CD14-positive monocyte (primary cell): Measurements from ENCODE around the gene ZCRB1. TPM values are rescaled to one million over a fixed set of nuclear protein-coding genes. Genes with fewer than 3 reads are reported as not detected.

Source experiments
- DNase-seq, 3 donors: peaks; one replicate each; pipeline ENCODE4 v3.0.0-alpha.2; 2011 to 2022
- H2AFZ ChIP-seq: 2 replicates; pipeline ENCODE4 v1.6.0; 2012; ENCODE audit warnings: mild to moderate bottlenecking, low read depth, low read length, inconsistent platforms; ENCODE audit not compliant: insufficient read depth, poor library complexity, severe bottlenecking
- H3K27ac ChIP-seq, 2 donors: 1 replicate in 1 of 2; 2 replicates in 1 of 2; pipeline ENCODE4 v1.5.1; 2012 to 2013; ENCODE audit warnings: low read length in 2 of 2, control low read depth in 1 of 2, inconsistent platforms in 1 of 2, low read depth in 1 of 2, mild to moderate bottlenecking in 1 of 2
- H3K27me3 ChIP-seq, 2 donors: one replicate each; pipeline versions ENCODE4 v1.6.0 to v1.6.1; 2011 to 2013; ENCODE audit warnings: low read length in 2 of 2; ENCODE audit not compliant: control insufficient read depth in 2 of 2, insufficient read depth in 2 of 2
- H3K36me3 ChIP-seq, 2 donors: replicated peaks in 1 of 2; 1 replicate in 1 of 2; 2 replicates in 1 of 2; pipeline versions ENCODE4 v1.5.1 to v1.6.1; 2012 to 2013; ENCODE audit warnings: low read length in 2 of 2, control low read depth in 1 of 2, inconsistent platforms in 1 of 2, mild to moderate bottlenecking in 1 of 2; ENCODE audit not compliant: insufficient read depth in 2 of 2, control insufficient read depth in 1 of 2
- H3K4me1 ChIP-seq, 2 donors: 1 replicate in 1 of 2; 2 replicates in 1 of 2; pipeline versions ENCODE4 v1.5.1 to v1.6.1; 2012 to 2013; ENCODE audit warnings: low read length in 2 of 2, control low read depth in 1 of 2, inconsistent platforms in 1 of 2, mild to moderate bottlenecking in 1 of 2, moderate library complexity in 1 of 2; ENCODE audit not compliant: insufficient read depth in 2 of 2, control insufficient read depth in 1 of 2
- H3K4me2 ChIP-seq: replicated peaks from 2 replicates; pipeline ENCODE3; 2012; ENCODE audit warnings: low read length, moderate library complexity, mild to moderate bottlenecking; ENCODE audit not compliant: poor library complexity, severe bottlenecking; ENCODE audit errors: extremely low read depth
- H3K4me3 ChIP-seq, 3 experiments: fragments of 200-600 bp in 1 of 3; sonication (generic) in 1 of 3; replicated peaks in 1 of 3; 1 replicate in 2 of 3; 2 replicates in 1 of 3; pipeline ENCODE4 v1.5.1; 2011 to 2013; ENCODE audit warnings: low read length in 3 of 3, mild to moderate bottlenecking in 3 of 3, control low read depth in 2 of 3, low read depth in 2 of 3, inconsistent platforms in 1 of 3, moderate library complexity in 1 of 3
- H3K79me2 ChIP-seq: 2 replicates; pipeline ENCODE4 v1.6.0; 2012; ENCODE audit warnings: mild to moderate bottlenecking, control low read depth, inconsistent platforms, low read length, moderate library complexity; ENCODE audit not compliant: insufficient read depth
- H3K9ac ChIP-seq: 2 replicates; pipeline ENCODE4 v1.6.0; 2017; ENCODE audit warnings: low read length, mild to moderate bottlenecking; ENCODE audit not compliant: insufficient read depth, poor library complexity, severe bottlenecking
- H3K9me3 ChIP-seq, 2 donors: replicated peaks in 1 of 2; 1 replicate in 1 of 2; 2 replicates in 1 of 2; pipeline versions ENCODE4 v1.5.1 to v1.6.1; 2012 to 2013; ENCODE audit warnings: low read length in 2 of 2, control low read depth in 1 of 2; ENCODE audit not compliant: control insufficient read depth in 1 of 2, insufficient read depth in 1 of 2
- H4K20me1 ChIP-seq: 2 replicates; pipeline ENCODE4 v1.6.0; 2012; ENCODE audit warnings: mild to moderate bottlenecking, low read length, control low read depth, moderate library complexity; ENCODE audit not compliant: insufficient read depth
- H3K27ac Mint-ChIP-seq, 7 donors: one replicate each; pipeline ENCODE4 v1.8.0; 2020; ENCODE audit warnings: mild to moderate bottlenecking in 7 of 7, mixed read lengths in 7 of 7, moderate library complexity in 6 of 7, inconsistent platforms in 2 of 7
- H3K27me3 Mint-ChIP-seq, 3 donors: one replicate each; pipeline ENCODE4 v1.8.0; 2021 to 2022; ENCODE audit warnings: low read depth in 3 of 3, mild to moderate bottlenecking in 3 of 3, mixed read lengths in 3 of 3, moderate library complexity in 3 of 3, inconsistent platforms in 1 of 3
- H3K36me3 Mint-ChIP-seq, 2 donors: one replicate each; pipeline ENCODE4 v1.8.0; 2020; ENCODE audit warnings: mixed read lengths in 2 of 2, inconsistent platforms in 1 of 2, mild to moderate bottlenecking in 1 of 2
- H3K4me1 Mint-ChIP-seq: one replicate; pipeline ENCODE4 v1.8.0; 2020; ENCODE audit warnings: mild to moderate bottlenecking, mixed read lengths
- H3K4me3 Mint-ChIP-seq, 2 donors: one replicate each; pipeline ENCODE4 v1.8.0; 2020; ENCODE audit warnings: mild to moderate bottlenecking in 2 of 2, mixed read lengths in 2 of 2, moderate library complexity in 1 of 2
- H3K9me3 Mint-ChIP-seq, 7 donors: one replicate each; pipeline ENCODE4 v1.8.0; 2020 to 2022; ENCODE audit warnings: mixed read lengths in 7 of 7, mild to moderate bottlenecking in 6 of 7, moderate library complexity in 6 of 7, inconsistent platforms in 2 of 7
- CTCF ChIP-seq: fragments of 200-600 bp; IDR thresholded peaks from one replicate; pipeline ENCODE4 v1.8.0; 2022; ENCODE audit warnings: antibody characterized with exemption, mild to moderate bottlenecking
- WGBS: methylation state at CpG from one replicate; pipeline ENCODE4 v1.1.5; 2013; ENCODE audit warnings: missing lambda C conversion rate; ENCODE audit not compliant: insufficient coverage; 5-methylcytosine and 5-hydroxymethylcytosine counted together
- intact Hi-C, 2 donors: fragments of 100-400 bp; cut with micrococcal nuclease; formaldehyde crosslinking; loops; one replicate each; pipeline versions ENCODE4 v1.15.0 to v1.15.1; 2023
- polyA plus RNA-seq, 3 donors: library from polyadenylated mRNA; depleted of rRNA in 1 of 3; unstranded in 2 of 3; stranded (reverse) in 1 of 3; fragments of 300-500 nt in 2 of 3; fragments of >200 nt in 1 of 3; fragmentation: Illumina TruSeq in 2 of 3; gene quantifications; 1 replicate in 2 of 3; 2 replicates in 1 of 3; pipeline ENCODE4 v1.2.3, GENCODE V29; 2012 to 2021

Gene ZCRB1
- polyA plus RNA-seq, 3 donors, result 9.2 to 34.4 (median 32.2) TPM

DNA sequence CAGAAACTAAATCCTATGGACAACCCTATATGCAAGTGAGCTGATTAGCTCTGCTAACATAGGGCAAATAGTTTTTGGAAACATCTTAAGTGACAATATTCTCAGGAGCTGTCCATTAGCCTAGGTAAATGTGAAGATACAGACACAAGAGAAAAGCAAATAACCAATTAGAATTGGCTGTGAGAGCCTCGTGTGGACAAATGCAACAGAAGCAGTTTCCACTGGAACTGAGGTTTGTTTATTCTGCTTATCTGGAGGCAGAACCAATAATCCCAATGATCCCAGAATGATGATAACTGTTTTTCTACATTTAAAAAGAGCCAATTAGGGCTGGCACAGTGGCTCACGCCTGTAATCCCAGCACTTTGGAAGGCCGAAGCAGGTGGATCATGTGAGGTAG is 44.6 kb downstream of the ZCRB1 start:
- Histone ChIP-seq H3K4me2 (no peak overlapping the region), H3K9ac (no peak overlapping the region), H3K79me2 (no peaks in the 10 kb centered on the region), H3K27me3 (no peaks in the 10 kb centered on the region), H3K27ac (no peak overlapping the region), H3K4me3 (no peak overlapping the region), H3K9me3 (no peaks in the 10 kb centered on the region), H3K4me1 (peaks cover 14 to 17% of the 10 kb centered on the region in 2 donors), H4K20me1 (no peaks in the 10 kb centered on the region), H3K36me3 (no peaks in the 10 kb centered on the region), H2AFZ (no peak overlapping the region)
- Mint-ChIP-seq H3K4me1 (peaks cover 18% of the 10 kb centered on the region), H3K36me3 (no peaks in the 10 kb centered on the region), H3K27me3 (no peaks in the 10 kb centered on the region), H3K4me3 (no peak overlapping the region), H3K27ac (no peak overlapping the region), H3K9me3 (peaks cover 0 to 3% (median 0%) of the 10 kb centered on the region in 7 donors)
- intact Hi-C loops, result no loop called here
- WGBS, result no CpG with 5 or more reads among the region's 3 CpGs
- TF ChIP-seq CTCF, result no peak
- no peak for DNase-seq

DNA sequence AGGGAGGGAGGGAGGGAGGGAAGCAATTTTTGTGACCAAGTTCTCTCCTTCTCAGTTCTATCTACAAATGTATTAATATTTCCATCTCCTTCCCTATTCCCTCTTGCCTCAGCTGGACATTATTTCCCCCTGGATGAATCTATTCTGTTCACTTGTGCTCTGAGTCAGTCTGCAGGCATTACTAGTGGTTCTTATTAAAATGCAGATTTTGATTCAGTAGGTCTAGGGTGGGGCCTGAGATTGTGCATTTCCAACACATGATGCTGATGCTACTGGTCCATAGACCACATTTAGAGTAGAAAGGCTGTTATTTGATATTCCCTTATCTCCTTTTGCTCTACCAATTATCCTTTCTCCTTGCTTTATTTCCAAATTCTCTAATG is 47.8 kb downstream of the ZCRB1 start:
- Histone ChIP-seq H3K4me1 (no peaks in the 10 kb centered on the region), H3K27me3 (no peaks in the 10 kb centered on the region), H3K79me2 (no peaks in the 10 kb centered on the region), H2AFZ (no peak overlapping the region), H4K20me1 (no peaks in the 10 kb centered on the region), H3K9ac (no peak overlapping the region), H3K27ac (no peak overlapping the region), H3K9me3 (no peaks in the 10 kb centered on the region), H3K4me2 (no peak overlapping the region), H3K36me3 (no peaks in the 10 kb centered on the region), H3K4me3 (no peak overlapping the region)
- no peak overlapping the region for H3K27ac Mint-ChIP-seq
- no peaks in the 10 kb centered on the region for H3K27me3 Mint-ChIP-seq
- H3K4me3 Mint-ChIP-seq, result no peak overlapping the region
- no peak for DNase-seq
- no peaks in the 10 kb centered on the region for H3K36me3 Mint-ChIP-seq
- no peak for TF ChIP-seq CTCF
- peaks cover 0 to 3% (median 2%) of the 10 kb centered on the region in 7 donors for H3K9me3 Mint-ChIP-seq
- intact Hi-C loops, result no loop called here
- H3K4me1 Mint-ChIP-seq, result peaks cover 5% of the 10 kb centered on the region
